ENCODE results near the gene TDRD7. TPM values are rescaled to one million over a fixed set of nuclear protein-coding genes. Genes with fewer than 3 reads are reported as not detected.

TDRD7 gene
- total and polyA plus RNA-seq, 2 of the 8 experiments (the other 6 are each of a cell fraction or from before 2014, with no cell fraction given) = 1.2 to 2.3 TPM

DNA sequence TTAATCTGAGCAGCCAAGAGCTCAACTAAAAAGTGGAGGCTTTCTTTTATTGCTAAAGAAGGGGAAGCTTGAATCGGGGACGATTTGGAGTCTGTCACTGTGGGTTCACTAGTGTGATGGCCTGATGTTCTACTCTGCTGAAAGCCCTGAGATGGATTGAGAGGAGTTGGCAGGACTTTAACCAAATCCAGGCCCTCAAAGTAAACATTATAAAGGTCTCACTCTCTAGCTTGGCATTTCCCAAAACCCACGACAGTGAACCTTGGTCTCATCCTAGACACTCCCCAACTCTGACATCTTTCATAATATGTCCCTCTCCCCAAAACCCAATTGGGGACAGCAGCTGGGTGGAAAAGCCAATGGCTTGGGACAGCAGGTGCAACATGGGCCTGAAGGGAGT, 122.3 kb downstream of the TDRD7 start:
- no peak for DNase-seq (ENCODE audit: low read depth in 1 of 2, low spot score in 2 of 2)
- H3K56ac ChIP-seq (replicated peaks; ENCODE audit: insufficient read length, low read depth, low read length) = no peak overlapping the region
- no peak overlapping the region for H3K18ac ChIP-seq (ENCODE audit: extremely low read depth, low read length)
- no peak overlapping the region for H2AFZ ChIP-seq (ENCODE audit: low read length)
- H3K4ac ChIP-seq (replicated peaks; ENCODE audit: insufficient read length, low read depth, low read length) = no peak overlapping the region
- no peak overlapping the region for H3K23ac ChIP-seq (ENCODE audit: insufficient read length)
- H3K9ac ChIP-seq (replicated peaks in 1 of 4; ENCODE audit: extremely low read depth in 1 of 4, low read depth in 3 of 4, low read length in 3 of 4) = no peak overlapping the region
- H3K23me2 ChIP-seq (ENCODE audit: low read depth, low read length) = no peaks in the 10 kb centered on the region
- H3K4me3 ChIP-seq (ENCODE audit: extremely low read depth in 1 of 4, insufficient read depth in 2 of 4, low read depth in 3 of 4, low read length in 4 of 4) = no peak overlapping the region
- no peak overlapping the region for H3K4me2 ChIP-seq (ENCODE audit: insufficient read depth in 1 of 2, low read depth in 2 of 2, low read length in 2 of 2)
- H3K36me3 ChIP-seq (ENCODE audit: control insufficient read depth in 2 of 4, insufficient read depth in 4 of 4, low read length in 3 of 4) = no peaks in the 10 kb centered on the region
- H3K79me1 ChIP-seq (ENCODE audit: low read depth, low read length) = no peaks in the 10 kb centered on the region
- no peak overlapping the region for H3K27ac ChIP-seq (ENCODE audit: low read depth, low read length)
- H4K20me1 ChIP-seq (replicated peaks in 1 of 2; ENCODE audit: control insufficient read depth in 1 of 2, insufficient read depth in 2 of 2, low read length in 2 of 2) = no peaks in the 10 kb centered on the region
- TF ChIP-seq FOSL1 (IDR thresholded peaks at IDR 0.05; ENCODE audit: insufficient read depth, low read depth, low read length) (no peak), POU5F1 (IDR thresholded peaks at IDR 0.05; ENCODE audit: low read depth, low read length) (no peak)
- H4K91ac ChIP-seq (replicated peaks; ENCODE audit: insufficient read length, low read length) = no peak overlapping the region
- CTCF ChIA-PET (ENCODE audit: partially characterized antibody) = interaction anchor here (1.1 to 1.5 kb wide), 4 partner anchors 18 to 65 kb away, joined by 3 to 6 read pairs (median 3); no protein-coding TSS in a partner anchor
- H2BK12ac ChIP-seq (ENCODE audit: low read depth, low read length) = no peak overlapping the region
- no peak overlapping the region for H4K8ac ChIP-seq (ENCODE audit: extremely low read depth, insufficient read depth, low read length)
- H2BK5ac ChIP-seq (ENCODE audit: low read depth, low read length) = no peak overlapping the region
- H3K9me3 ChIP-seq (ENCODE audit: insufficient read depth in 2 of 2, low read depth in 1 of 2, low read length in 1 of 2) = no peaks in the 10 kb centered on the region
- peaks cover 0 to 2% (median 0%) of the 10 kb centered on the region in 4 experiments; a peak in 1 of 7 replicates for H3K27me3 ChIP-seq (replicated peaks in 1 of 4; ENCODE audit: control insufficient read depth in 3 of 4, extremely low read depth in 1 of 4, insufficient read depth in 3 of 4, low read length in 3 of 4)
- no peaks in the 10 kb centered on the region for H3K79me2 ChIP-seq (ENCODE audit: control insufficient read depth in 1 of 2, insufficient read depth in 2 of 2, low read length in 2 of 2)
- no peak overlapping the region for H2BK20ac ChIP-seq (ENCODE audit: low read length)
- no peak overlapping the region for H4K5ac ChIP-seq (ENCODE audit: insufficient read length, low read depth, low read length)
- WGBS, 2 experiments (ENCODE audit: extremely low coverage in 1 of 2, insufficient coverage in 1 of 2, insufficient read length in 1 of 2, insufficient replicate concordance in 2 of 2, low coverage in 1 of 2, low lambda C conversion rate in 2 of 2, missing lambda C conversion rate in 1 of 2) = 81% methylated on average over 3 of the region's 3 CpGs; no CpG with 5 or more reads in 1 of the 2 experiments
- no peak overlapping the region for H2AK5ac ChIP-seq (ENCODE audit: low read depth, low read length)
- H2BK120ac ChIP-seq (replicated peaks; ENCODE audit: low read depth, low read length) = no peak overlapping the region
- peaks cover 0 to 2% (median under 1%) of the 10 kb centered on the region in 4 experiments; a peak in 2 of 7 replicates for H3K4me1 ChIP-seq (replicated peaks in 1 of 4; ENCODE audit: control insufficient read depth in 3 of 4, insufficient read depth in 4 of 4, low read length in 3 of 4)
- POLR2A ChIA-PET (ENCODE audit: partially characterized antibody) = interaction anchor here (0.7 kb wide), 1 partner anchor 313 kb away, joined by 4 read pairs; no protein-coding TSS in a partner anchor
- H3K14ac ChIP-seq (ENCODE audit: insufficient read length) = no peak overlapping the region
- H2BK15ac ChIP-seq (ENCODE audit: low read length) = no peak overlapping the region
- FAIRE-seq = no peak

All from H1 (cell line).